ENCODE measurements around the gene MEPCE. TPM values are rescaled to one million over a fixed set of nuclear protein-coding genes. Genes with fewer than 3 reads are reported as not detected.

Gene MEPCE
- total and polyA plus RNA-seq, 4 donors = 6.7 to 21.8 (median 16.5) TPM

- TF ChIP-seq MAX (IDR thresholded peaks at IDR 0.05) (no peak), GABPA (IDR thresholded peaks at IDR 0.05 in 1 of 2, conservative IDR thresholded peaks at IDR 0.05 in 1 of 2) (no peak), HNF4A (conservative IDR thresholded peaks at IDR 0.05) (no peak), TAF1 (conservative IDR thresholded peaks at IDR 0.05) (no peak)
Observed at GRCh38 chr7:100481466-100481865, 51.8 kb downstream of the MEPCE start (continued).

GRCh38 chr7:100482728-100483089 is 53.1 kb downstream of the MEPCE start:
- no peak overlapping the region for H3K27ac ChIP-seq (ENCODE audit: low read depth in 1 of 2, low read length in 2 of 2)
- H3K9me3 ChIP-seq (ENCODE audit: control insufficient read depth in 4 of 4, low read length in 3 of 4) = no peaks in the 10 kb centered on the region

GRCh38 chr7:100483090-100483721 is 53.6 kb downstream of the MEPCE start:
- peak overlapping the region; percentile 37 to 61 (median 54) for H3K4me3 ChIP-seq (ENCODE audit: low read depth in 1 of 3, low read length in 3 of 3)
- no peaks in the 10 kb centered on the region for H3K36me3 ChIP-seq (ENCODE audit: control insufficient read depth in 4 of 4, insufficient read depth in 3 of 4, low read depth in 1 of 4, low read length in 3 of 4)
- peaks cover 1 to 20% (median 7%) of the 10 kb centered on the region in 4 donors for H3K4me1 ChIP-seq (ENCODE audit: control insufficient read depth in 4 of 4, insufficient read depth in 4 of 4, low read length in 3 of 4)
- no peak overlapping the region for H3K9ac ChIP-seq (ENCODE audit: low read depth in 1 of 2, low read length in 2 of 2)
- TF ChIP-seq NR2F2 (IDR thresholded peaks at IDR 0.05) = no peak
- TF ChIP-seq RAD21 (IDR thresholded peaks at IDR 0.05) = peak; percentile 21 to 61
- peak; percentile 80 for TF ChIP-seq CTCF (IDR thresholded peaks at IDR 0.05; ENCODE audit: low read depth, low read length, missing input control)
- no peak for TF ChIP-seq SP1 (IDR thresholded peaks at IDR 0.05)
- TF ChIP-seq GABPA (IDR thresholded peaks at IDR 0.05 in 1 of 2, conservative IDR thresholded peaks at IDR 0.05 in 1 of 2) = no peak
- TF ChIP-seq FOXA1 (IDR thresholded peaks at IDR 0.05) = no peak
- H3K27ac ChIP-seq (ENCODE audit: low read depth in 1 of 2, low read length in 2 of 2) = no peak overlapping the region
- no peaks in the 10 kb centered on the region for H3K27me3 ChIP-seq (ENCODE audit: control insufficient read depth in 4 of 4, insufficient read depth in 4 of 4, low read length in 3 of 4)
- peak; percentile 90 for DNase-seq (ENCODE audit: low spot score)
- H3K9me3 ChIP-seq (ENCODE audit: control insufficient read depth in 4 of 4, low read length in 3 of 4) = no peaks in the 10 kb centered on the region
- under 1% methylated on average over 79 of the region's 79 CpGs for WGBS

More at GRCh38 chr7:100482728-100483089, 53.1 kb downstream of the MEPCE start:
- WGBS = 47% methylated on average over 14 of the region's 14 CpGs
- Histone ChIP-seq H3K4me1 (ENCODE audit: control insufficient read depth in 4 of 4, insufficient read depth in 4 of 4, low read length in 3 of 4) (peaks cover 1 to 20% (median 7%) of the 10 kb centered on the region in 4 donors), H3K27me3 (ENCODE audit: control insufficient read depth in 4 of 4, insufficient read depth in 4 of 4, low read length in 3 of 4) (no peaks in the 10 kb centered on the region), H3K4me3 (ENCODE audit: low read depth in 1 of 3, low read length in 3 of 3) (peak overlapping the region; percentile 37 to 61 (median 54)), H3K9ac (ENCODE audit: low read depth in 1 of 2, low read length in 2 of 2) (no peak overlapping the region), H3K36me3 (ENCODE audit: control insufficient read depth in 4 of 4, insufficient read depth in 3 of 4, low read depth in 1 of 4, low read length in 3 of 4) (no peaks in the 10 kb centered on the region)
- no peak for TF ChIP-seq YY1 (IDR thresholded peaks at IDR 0.05)
- TF ChIP-seq FOXA1 (IDR thresholded peaks at IDR 0.05) = no peak
- no peak for TF ChIP-seq TAF1 (conservative IDR thresholded peaks at IDR 0.05)
- TF ChIP-seq SP1 (IDR thresholded peaks at IDR 0.05) = no peak
- TF ChIP-seq REST (IDR thresholded peaks at IDR 0.05) = no peak
- no peak for TF ChIP-seq EGR1 (IDR thresholded peaks at IDR 0.05; ENCODE audit: low read depth in 2 of 2)
- no peak for DNase-seq (ENCODE audit: low spot score)

Other genes with a start within 250 kb of the MEPCE start
- gene PVRIG, start 209.9 kb upstream of the MEPCE start, total RNA-seq = under 1 TPM; 0.37 to 0.59 TPM
- gene PVRIG, start 209.9 kb upstream of the MEPCE start, polyA plus RNA-seq = under 1 TPM; 0.58 to 0.81 TPM
- not detected for gene SPDYE3, start 122.1 kb upstream of the MEPCE start, total RNA-seq
- gene SPDYE3, start 122.1 kb upstream of the MEPCE start, polyA plus RNA-seq = 1 to 10 TPM in 1 of 2 donors, under 1 TPM in 1; 0.07 to 1.7 TPM
- gene PILRB, start 71.7 kb upstream of the MEPCE start, total RNA-seq = 10 to 100 TPM in 1 of 2 donors, 1 to 10 TPM in 1; 6.0 to 50.8 TPM
- gene PILRB, start 71.7 kb upstream of the MEPCE start, polyA plus RNA-seq = 10 to 100 TPM; 12.2 to 16.5 TPM
- gene PILRA, start 56.3 kb upstream of the MEPCE start, total RNA-seq = 1 to 10 TPM; 2.8 to 3.5 TPM
- 1 to 10 TPM; 1.5 to 3.5 TPM for gene PILRA, start 56.3 kb upstream of the MEPCE start, polyA plus RNA-seq
- gene ZCWPW1, start 1.1 kb upstream of the MEPCE start, total RNA-seq = 1 to 10 TPM; 1.4 to 2.3 TPM
- 1 to 10 TPM; 3.3 TPM for gene ZCWPW1, start 1.1 kb upstream of the MEPCE start, polyA plus RNA-seq
- gene PPP1R35, start 6.7 kb downstream of the MEPCE start, total RNA-seq = 1 to 10 TPM; 6.6 to 7.4 TPM
- 10 to 100 TPM in 1 of 2 donors, 1 to 10 TPM in 1; 7.8 to 12.2 TPM for gene PPP1R35, start 6.7 kb downstream of the MEPCE start, polyA plus RNA-seq
- under 1 TPM; 0.17 to 0.33 TPM for gene SPACDR, start 34.4 kb downstream of the MEPCE start, total RNA-seq
- gene SPACDR, start 34.4 kb downstream of the MEPCE start, polyA plus RNA-seq = under 1 TPM in 1 of 2 donors, not detected in 1; 0.06 TPM
- gene TSC22D4, start 49.4 kb downstream of the MEPCE start, total RNA-seq = 10 to 100 TPM in 1 of 2 donors, 1 to 10 TPM in 1; 6.9 to 21.2 TPM
- gene TSC22D4, start 49.4 kb downstream of the MEPCE start, polyA plus RNA-seq = 10 to 100 TPM in 1 of 2 donors, 1 to 10 TPM in 1; 5.5 to 15.9 TPM
- under 1 TPM; 0.08 to 0.09 TPM for gene NYAP1, start 54.1 kb downstream of the MEPCE start, total RNA-seq
- gene NYAP1, start 54.1 kb downstream of the MEPCE start, polyA plus RNA-seq = under 1 TPM in 1 of 2 donors, not detected in 1; 0.29 TPM
- gene AGFG2, start 109.4 kb downstream of the MEPCE start, total RNA-seq = 10 to 100 TPM; 37.2 to 48.8 TPM
- 10 to 100 TPM; 37.4 to 47.2 TPM for gene AGFG2, start 109.4 kb downstream of the MEPCE start, polyA plus RNA-seq
- gene SAP25, start 144.1 kb downstream of the MEPCE start, total RNA-seq = under 1 TPM in 1 of 2 donors, not detected in 1; 0.33 TPM
- gene SAP25, start 144.1 kb downstream of the MEPCE start, polyA plus RNA-seq = under 1 TPM; 0.56 to 0.84 TPM
- gene LRCH4, start 156.3 kb downstream of the MEPCE start, total RNA-seq = 10 to 100 TPM in 1 of 2 donors, 1 to 10 TPM in 1; 8.2 to 25.8 TPM
- gene LRCH4, start 156.3 kb downstream of the MEPCE start, polyA plus RNA-seq = 10 to 100 TPM in 1 of 2 donors, 1 to 10 TPM in 1; 9.1 to 16.9 TPM
- 1 to 10 TPM in 1 of 2 donors, under 1 TPM in 1; 0.67 to 1.3 TPM for gene FBXO24, start 156.5 kb downstream of the MEPCE start, total RNA-seq
- under 1 TPM; 0.25 to 0.32 TPM for gene FBXO24, start 156.5 kb downstream of the MEPCE start, polyA plus RNA-seq
- 10 to 100 TPM in 1 of 2 donors, 1 to 10 TPM in 1; 6.7 to 13.1 TPM for gene PCOLCE, start 172.5 kb downstream of the MEPCE start, total RNA-seq
- 10 to 100 TPM; 10.4 to 38.2 TPM for gene PCOLCE, start 172.5 kb downstream of the MEPCE start, polyA plus RNA-seq
- 1 to 10 TPM; 3.5 to 6.3 TPM for gene MOSPD3, start 182.7 kb downstream of the MEPCE start, total RNA-seq
- 10 to 100 TPM; 10.8 to 15.7 TPM for gene MOSPD3, start 182.7 kb downstream of the MEPCE start, polyA plus RNA-seq
- gene TFR2, start 211.7 kb downstream of the MEPCE start, total RNA-seq = 100 to 1,000 TPM; 276 to 358 TPM
- gene TFR2, start 211.7 kb downstream of the MEPCE start, polyA plus RNA-seq = 100 to 1,000 TPM; 354 to 663 TPM
- gene ACTL6B, start 226.6 kb downstream of the MEPCE start, total RNA-seq = not detected
- not detected for gene ACTL6B, start 226.6 kb downstream of the MEPCE start, polyA plus RNA-seq
- 10 to 100 TPM; 57.9 to 88.5 TPM for gene GNB2, start 243.9 kb downstream of the MEPCE start, total RNA-seq
- 100 to 1,000 TPM in 1 of 2 donors, 10 to 100 TPM in 1; 37.6 to 133 TPM for gene GNB2, start 243.9 kb downstream of the MEPCE start, polyA plus RNA-seq